ENCODE measurements around the gene CXCL12.

The CXCL12 gene

DNA sequence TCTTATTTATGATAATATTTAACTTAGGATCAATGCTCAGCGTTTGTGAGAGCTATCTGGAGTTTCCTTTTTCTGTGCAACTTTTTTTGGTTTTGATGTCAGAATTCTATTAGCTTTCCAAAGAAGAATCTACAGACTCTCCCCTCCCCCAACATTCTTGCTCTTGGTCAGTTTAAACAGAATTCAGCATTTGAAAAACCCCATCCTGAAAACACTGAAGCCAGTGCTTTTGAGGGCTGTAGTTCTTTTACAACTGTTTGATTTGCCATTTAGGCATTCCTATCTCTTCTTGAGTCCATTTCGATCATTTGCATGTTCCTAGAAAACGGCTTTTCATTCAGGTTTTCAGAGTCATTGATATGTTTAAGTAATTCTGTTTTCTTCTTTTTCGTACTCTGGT lies 15.6 kb upstream of the CXCL12 start:
- no peaks in the 10 kb centered on the region for H3K27me3 ChIP-seq (ENCODE audit: insufficient read depth, poor library complexity, severe bottlenecking)
- H3K36me3 ChIP-seq (ENCODE audit: low read depth): no peaks in the 10 kb centered on the region
- no peak for DNase-seq (ENCODE audit: low spot score)
- no peak for ATAC-seq (ENCODE audit: low read depth)
- no peak overlapping the region for H3K4me3 ChIP-seq (ENCODE audit: severe bottlenecking)
- H3K27ac ChIP-seq (ENCODE audit: poor library complexity, severe bottlenecking): no peak overlapping the region
- H3K4me1 ChIP-seq (ENCODE audit: insufficient read depth, poor library complexity, severe bottlenecking): no peaks in the 10 kb centered on the region
- H3K9me3 ChIP-seq (ENCODE audit: severe bottlenecking): no peaks in the 10 kb centered on the region
- TF ChIP-seq, protein P1, sequence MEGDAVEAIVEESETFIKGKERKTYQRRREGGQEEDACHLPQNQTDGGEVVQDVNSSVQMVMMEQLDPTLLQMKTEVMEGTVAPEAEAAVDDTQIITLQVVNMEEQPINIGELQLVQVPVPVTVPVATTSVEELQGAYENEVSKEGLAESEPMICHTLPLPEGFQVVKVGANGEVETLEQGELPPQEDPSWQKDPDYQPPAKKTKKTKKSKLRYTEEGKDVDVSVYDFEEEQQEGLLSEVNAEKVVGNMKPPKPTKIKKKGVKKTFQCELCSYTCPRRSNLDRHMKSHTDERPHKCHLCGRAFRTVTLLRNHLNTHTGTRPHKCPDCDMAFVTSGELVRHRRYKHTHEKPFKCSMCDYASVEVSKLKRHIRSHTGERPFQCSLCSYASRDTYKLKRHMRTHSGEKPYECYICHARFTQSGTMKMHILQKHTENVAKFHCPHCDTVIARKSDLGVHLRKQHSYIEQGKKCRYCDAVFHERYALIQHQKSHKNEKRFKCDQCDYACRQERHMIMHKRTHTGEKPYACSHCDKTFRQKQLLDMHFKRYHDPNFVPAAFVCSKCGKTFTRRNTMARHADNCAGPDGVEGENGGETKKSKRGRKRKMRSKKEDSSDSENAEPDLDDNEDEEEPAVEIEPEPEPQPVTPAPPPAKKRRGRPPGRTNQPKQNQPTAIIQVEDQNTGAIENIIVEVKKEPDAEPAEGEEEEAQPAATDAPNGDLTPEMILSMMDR (IDR thresholded peaks at IDR 0.05; ENCODE audit: poor library complexity, severe bottlenecking): no peak

DNA sequence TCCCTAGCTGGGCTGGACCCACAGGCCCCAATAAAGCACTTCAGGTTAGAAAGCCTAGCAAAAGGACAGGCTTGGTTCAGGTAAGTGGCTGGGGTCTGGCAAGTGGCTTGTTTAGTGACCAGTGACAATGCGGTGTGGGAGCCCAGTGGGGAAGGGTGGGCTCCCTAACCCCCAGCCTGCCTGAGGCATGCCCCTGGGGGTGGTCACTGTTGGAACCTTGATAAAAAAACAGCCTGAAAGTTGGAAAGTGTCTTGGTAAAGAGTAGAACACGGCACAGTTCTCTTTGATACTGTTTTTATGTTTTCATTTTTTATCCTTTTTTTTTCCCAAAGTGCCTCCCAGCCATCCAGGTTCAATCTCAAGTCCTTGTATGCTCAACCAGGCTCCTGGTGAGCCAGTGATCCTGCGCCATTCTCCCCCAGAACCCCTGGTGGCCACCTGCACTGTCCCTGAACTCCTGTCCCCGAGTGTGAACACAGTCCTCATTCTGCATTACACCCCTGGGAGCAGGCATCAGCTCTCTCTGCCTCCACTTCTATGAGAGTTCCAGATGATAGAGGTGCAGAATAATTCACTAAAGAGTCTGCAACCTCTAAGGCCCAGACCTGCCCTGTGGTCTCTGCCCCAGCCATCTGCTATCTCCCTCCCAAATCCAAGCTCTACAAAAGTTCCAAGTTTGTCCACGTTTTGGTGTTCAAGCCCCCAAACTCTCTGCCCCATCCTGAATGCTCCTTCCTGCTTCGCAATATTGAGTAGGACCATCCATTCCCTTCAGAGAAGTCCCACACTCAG lies 15.0 kb upstream of the CXCL12 start:
- Histone ChIP-seq H3K4me1 (ENCODE audit: insufficient read depth, poor library complexity, severe bottlenecking) (no peaks in the 10 kb centered on the region), H3K4me3 (ENCODE audit: severe bottlenecking) (no peak overlapping the region), H3K36me3 (ENCODE audit: low read depth) (no peaks in the 10 kb centered on the region), H3K27me3 (ENCODE audit: insufficient read depth, poor library complexity, severe bottlenecking) (no peaks in the 10 kb centered on the region), H3K27ac (ENCODE audit: poor library complexity, severe bottlenecking) (no peak overlapping the region), H3K9me3 (ENCODE audit: severe bottlenecking) (no peaks in the 10 kb centered on the region)
- ATAC-seq (ENCODE audit: low read depth): no peak
- TF ChIP-seq, protein P1 (IDR thresholded peaks at IDR 0.05; ENCODE audit: poor library complexity, severe bottlenecking): no peak
- DNase-seq (ENCODE audit: low spot score): no peak

DNA sequence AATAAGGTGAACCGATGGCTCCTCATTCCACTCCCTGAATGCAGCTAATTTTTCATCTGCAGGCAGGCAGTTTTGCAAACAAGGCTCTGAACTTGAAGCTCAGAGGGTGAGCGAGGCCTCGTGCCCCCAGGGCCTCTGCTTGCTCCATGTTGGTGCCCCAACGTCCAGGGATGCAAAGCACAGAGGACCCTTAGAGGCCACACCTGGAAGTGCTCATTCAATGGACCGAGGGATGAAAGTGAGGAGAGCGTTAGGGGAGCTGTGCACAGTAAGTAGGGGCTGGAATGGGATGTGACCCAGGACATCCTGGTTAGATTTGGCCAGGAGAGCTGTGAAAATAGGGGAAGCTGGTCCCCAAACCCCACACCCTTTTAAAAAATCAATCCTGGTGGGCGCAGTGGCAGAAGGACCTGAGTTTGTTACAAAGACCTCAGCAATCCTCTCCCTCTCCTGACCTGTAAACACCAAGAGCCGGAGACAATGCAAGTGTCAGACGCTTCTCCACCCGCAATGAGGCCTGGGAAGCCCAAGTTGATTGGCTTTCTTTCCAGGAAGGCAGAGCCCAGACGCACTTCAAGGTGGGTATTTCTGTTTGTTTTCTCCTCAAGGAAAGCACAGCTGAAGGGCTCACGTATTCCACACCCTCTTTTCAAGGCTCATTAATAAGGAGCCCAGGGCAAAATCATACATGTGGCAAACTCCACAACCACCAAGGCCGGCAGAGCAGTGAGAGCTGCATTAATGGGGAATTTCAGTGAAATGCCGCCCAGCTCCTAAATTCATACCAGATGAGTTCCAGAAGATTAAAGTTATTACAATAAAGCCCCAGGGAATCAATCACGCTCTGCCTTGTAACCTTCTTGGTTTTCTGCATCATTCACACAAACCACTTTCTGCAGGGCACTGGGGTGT lies 14.1 kb upstream of the CXCL12 start:
- Histone ChIP-seq H3K27me3 (ENCODE audit: insufficient read depth, poor library complexity, severe bottlenecking) (no peaks in the 10 kb centered on the region), H3K27ac (ENCODE audit: poor library complexity, severe bottlenecking) (no peak overlapping the region), H3K9me3 (ENCODE audit: severe bottlenecking) (no peaks in the 10 kb centered on the region), H3K4me1 (ENCODE audit: insufficient read depth, poor library complexity, severe bottlenecking) (no peaks in the 10 kb centered on the region), H3K36me3 (ENCODE audit: low read depth) (no peaks in the 10 kb centered on the region), H3K4me3 (ENCODE audit: severe bottlenecking) (no peak overlapping the region)
- no peak for ATAC-seq (ENCODE audit: low read depth)
- TF ChIP-seq, protein P1 (IDR thresholded peaks at IDR 0.05; ENCODE audit: poor library complexity, severe bottlenecking): no peak
- DNase-seq (ENCODE audit: low spot score): no peak

DNA sequence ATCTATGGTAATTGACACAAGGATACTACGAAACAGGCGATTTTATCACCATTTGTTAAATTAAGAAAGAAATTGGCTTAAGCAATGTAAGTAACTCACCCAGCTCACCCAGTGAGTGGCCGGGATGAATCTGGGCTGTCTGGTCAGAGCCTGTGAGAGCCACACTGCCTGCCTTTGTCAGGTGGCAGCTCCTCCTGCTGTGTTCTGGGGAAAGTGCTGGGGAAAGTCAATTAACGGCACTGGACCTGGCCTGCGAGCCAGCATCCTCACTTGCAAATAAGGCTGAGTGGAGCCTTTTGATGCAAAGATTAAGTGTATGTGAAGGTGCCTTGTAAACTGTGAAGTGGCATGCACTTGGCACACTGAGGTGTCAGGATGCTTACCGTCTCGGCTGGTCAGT lies 13.4 kb upstream of the CXCL12 start:
- ATAC-seq (ENCODE audit: low read depth): no peak
- TF ChIP-seq, protein P1 (IDR thresholded peaks at IDR 0.05; ENCODE audit: poor library complexity, severe bottlenecking): no peak
- no peaks in the 10 kb centered on the region for H3K27me3 ChIP-seq (ENCODE audit: insufficient read depth, poor library complexity, severe bottlenecking)
- H3K4me3 ChIP-seq (ENCODE audit: severe bottlenecking): no peak overlapping the region
- no peak overlapping the region for H3K27ac ChIP-seq (ENCODE audit: poor library complexity, severe bottlenecking)
- H3K9me3 ChIP-seq (ENCODE audit: severe bottlenecking): no peaks in the 10 kb centered on the region
- H3K4me1 ChIP-seq (ENCODE audit: insufficient read depth, poor library complexity, severe bottlenecking): no peaks in the 10 kb centered on the region
- no peak for DNase-seq (ENCODE audit: low spot score)
- H3K36me3 ChIP-seq (ENCODE audit: low read depth): no peaks in the 10 kb centered on the region
